HT1080 (cell line): ENCODE results near the gene TEDDM1. TPM values are rescaled to one million over a fixed set of nuclear protein-coding genes. Genes with fewer than 3 reads are reported as not detected.
"Not testable (repeated sequence)": the region's sequence is repeated elsewhere in the genome, so short reads cannot be mapped to it uniquely, and the experiment has no call there.

ENCODE experiments used
- DNase-seq: peaks from one replicate; pipeline ENCODE4 v3.0.0-alpha.2; 2015; ENCODE audit warnings: low read depth
- total RNA-seq: library from RNA; depleted of rRNA; stranded (reverse); fragments of >200 nt; shearing (Covaris generic); gene quantifications from 2 replicates; pipeline ENCODE4 v1.2.3, GENCODE V29; 2014

TEDDM1 gene
- total RNA-seq, 1 experiment from 2014 or later: not detected

GRCh38 chr1:182381962-182382819 lies 18.3 kb downstream of the TEDDM1 start:
- DNase-seq: no peak

GRCh38 chr1:182380199-182380598 lies 20.3 kb downstream of the TEDDM1 start:
- DNase-seq: no peak

- DNase-seq: not testable (repeated sequence)
Measured at GRCh38 chr1:182379781-182380180, 20.7 kb downstream of the TEDDM1 start.

GRCh38 chr1:182376936-182377574 lies 23.4 kb downstream of the TEDDM1 start:
- DNase-seq: no peak

- DNase-seq: no peak
Measured at GRCh38 chr1:182374101-182374834, 26.2 kb downstream of the TEDDM1 start.

GRCh38 chr1:182370532-182370931 lies 29.9 kb downstream of the TEDDM1 start:
- DNase-seq: no peak

GRCh38 chr1:182368903-182369302 lies 31.6 kb downstream of the TEDDM1 start:
- no peak for DNase-seq

- no peak for DNase-seq
Measured at GRCh38 chr1:182368358-182368757, 32.1 kb downstream of the TEDDM1 start.

GRCh38 chr1:182367926-182368325 lies 32.5 kb downstream of the TEDDM1 start:
- no peak for DNase-seq

- no peak for DNase-seq
Measured at GRCh38 chr1:182366596-182366995, 33.9 kb downstream of the TEDDM1 start.

GRCh38 chr1:182359645-182360044 lies 40.8 kb downstream of the TEDDM1 start:
- DNase-seq: no peak

GRCh38 chr1:182357913-182358312 lies 42.6 kb downstream of the TEDDM1 start:
- no peak for DNase-seq

- no peak for DNase-seq
Measured at GRCh38 chr1:182357171-182357570, 43.3 kb downstream of the TEDDM1 start.

- no peak for DNase-seq
Measured at GRCh38 chr1:182355723-182356098, 44.8 kb downstream of the TEDDM1 start.

- DNase-seq: no peak
Measured at GRCh38 chr1:182351790-182352364, 48.6 kb downstream of the TEDDM1 start.

GRCh38 chr1:182350839-182351238 lies 49.6 kb downstream of the TEDDM1 start:
- DNase-seq: no peak

GRCh38 chr1:182348961-182349747 lies 51.3 kb downstream of the TEDDM1 start:
- DNase-seq: no peak
